HG03460 (cell line): Measurements from ENCODE around the gene ESRRG.

ENCODE experiments used
- ATAC-seq: cut with Tn5 transposase; IDR thresholded peaks from one replicate; pipeline ENCODE4 v1.9.1; 2021; ENCODE audit not compliant: unreplicated experiment

ESRRG gene

DNA sequence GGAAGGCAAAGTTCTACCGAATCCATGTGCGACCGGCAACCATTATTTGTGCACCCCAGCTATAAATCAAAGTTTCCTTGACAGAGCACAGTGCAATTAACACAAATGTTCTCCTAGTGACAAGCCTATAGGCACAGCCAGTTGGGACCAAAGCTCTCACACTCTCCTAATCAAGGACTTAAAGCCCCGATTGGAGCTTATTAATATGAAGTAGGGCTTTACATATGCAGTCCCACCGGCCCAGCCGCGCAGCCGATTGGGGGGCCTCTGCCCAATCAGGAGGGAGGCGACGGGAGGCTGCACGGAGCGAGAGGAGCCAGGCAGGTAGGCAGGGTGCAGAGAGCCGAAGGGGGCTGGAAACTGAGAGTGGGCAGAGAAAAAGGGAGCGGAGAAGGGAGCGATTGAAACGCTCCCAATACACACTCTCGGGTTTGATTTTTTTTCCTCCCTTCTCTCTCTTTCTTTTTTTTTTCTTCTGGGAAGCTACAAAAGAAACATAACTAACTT lies at the start of gene ESRRG:
Gene ESRRG (minus strand): TSS at position 156 of the 507 bp plus-strand sequence. CDS start 130 bp downstream, at position 26.
- no peak for ATAC-seq

GRCh38 chr1:216771922-216772321 lies 48.7 kb upstream of the ESRRG start:
- ATAC-seq, result no peak

DNA sequence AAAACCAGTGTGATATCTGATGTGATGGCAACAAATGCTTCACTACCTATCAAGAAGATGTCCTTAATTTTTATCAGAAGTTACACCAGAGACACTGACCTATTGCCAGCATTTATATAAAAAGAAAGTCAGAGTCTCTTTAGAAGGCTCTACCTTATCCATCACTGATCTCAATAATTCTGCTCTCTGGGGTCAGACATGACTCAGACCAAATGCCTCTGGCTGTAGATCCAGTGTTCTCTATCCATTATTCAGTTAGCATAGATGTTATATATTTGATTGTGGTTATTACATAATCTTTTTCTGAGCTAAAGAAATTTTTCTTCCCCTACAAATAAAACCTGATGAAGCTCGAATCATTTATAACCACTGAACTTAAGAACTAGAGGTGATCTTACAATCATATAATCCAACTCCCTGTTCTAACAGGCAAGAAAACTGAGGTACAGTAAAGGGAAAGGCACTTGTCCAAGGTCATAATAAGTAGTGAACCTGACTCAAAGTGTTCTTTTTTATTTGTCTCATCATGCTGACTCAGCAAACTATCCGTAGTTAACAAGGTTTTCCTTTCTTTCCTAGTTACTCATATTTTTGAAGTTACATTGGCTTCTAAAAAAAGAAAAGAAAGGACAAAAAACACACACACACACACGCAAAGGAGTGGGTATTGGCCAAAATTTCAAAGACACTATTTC lies 43.6 kb upstream of the ESRRG start:
- ATAC-seq, result no peak

DNA sequence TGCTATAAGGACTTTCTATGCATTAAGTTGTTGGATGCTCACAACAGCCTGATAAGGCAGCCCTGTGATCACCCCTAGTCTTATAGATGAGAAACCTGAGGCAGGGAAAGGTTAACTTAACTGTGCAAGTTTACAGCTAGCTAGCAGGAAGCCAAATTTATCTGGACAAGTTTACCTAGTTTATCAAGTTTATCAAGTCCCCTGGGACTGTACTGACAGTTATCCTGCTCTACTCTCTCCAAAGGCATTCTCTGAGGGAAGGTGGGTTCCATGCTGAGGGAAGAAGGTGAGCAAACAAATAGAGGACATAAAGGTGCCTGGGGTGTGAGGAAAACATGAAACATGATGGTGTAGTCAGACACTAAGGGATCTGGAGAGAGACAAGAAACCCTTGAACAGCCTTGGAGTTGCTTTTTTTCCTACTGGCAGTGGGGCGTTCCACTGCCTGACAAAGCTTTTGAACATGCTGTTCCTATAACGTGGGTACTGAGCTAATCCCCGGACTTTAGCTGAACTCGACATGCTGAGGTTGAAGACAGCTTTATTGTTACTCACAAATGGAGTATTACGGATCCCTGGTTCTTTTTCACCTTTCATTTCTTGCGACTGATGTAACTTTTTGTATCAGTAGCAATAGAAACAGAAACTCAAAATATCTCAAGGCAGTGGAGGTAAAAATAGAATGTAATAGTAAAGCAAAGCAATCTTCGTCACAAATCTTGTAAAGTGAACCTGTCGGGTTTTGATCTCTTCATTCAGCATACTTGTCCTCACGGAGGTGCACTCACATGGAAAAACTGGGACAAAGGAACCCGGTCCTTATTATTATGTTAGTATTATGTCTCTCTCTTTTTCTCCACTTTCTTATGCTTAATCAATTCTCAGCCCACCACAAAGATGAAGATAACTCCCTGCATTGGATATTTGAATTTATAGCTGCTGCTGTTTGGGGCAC lies 42.4 kb upstream of the ESRRG start:
- ATAC-seq, result no peak

DNA sequence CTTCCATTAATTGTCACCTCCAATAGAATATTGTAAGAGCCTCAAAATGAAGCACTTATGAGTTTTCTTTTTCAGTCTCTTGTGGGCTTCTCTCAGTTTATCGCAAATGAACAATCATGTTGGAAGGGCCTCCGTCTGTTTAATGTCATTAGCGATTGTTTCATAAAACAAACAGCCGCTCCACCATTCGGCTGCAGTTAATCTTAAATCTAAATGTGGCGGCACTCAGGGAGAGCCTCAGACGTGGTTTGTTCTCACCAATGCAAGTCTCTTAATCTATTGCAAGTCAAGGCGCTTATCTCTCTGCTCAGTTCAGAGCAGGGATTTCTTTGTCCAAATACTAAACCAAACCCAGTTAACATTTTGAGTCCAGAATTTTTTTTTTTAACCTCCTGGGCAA lies 34.9 kb upstream of the ESRRG start:
- no peak for ATAC-seq

- no peak for ATAC-seq
Observed at GRCh38 chr1:216757110-216757509, 33.9 kb upstream of the ESRRG start.

DNA sequence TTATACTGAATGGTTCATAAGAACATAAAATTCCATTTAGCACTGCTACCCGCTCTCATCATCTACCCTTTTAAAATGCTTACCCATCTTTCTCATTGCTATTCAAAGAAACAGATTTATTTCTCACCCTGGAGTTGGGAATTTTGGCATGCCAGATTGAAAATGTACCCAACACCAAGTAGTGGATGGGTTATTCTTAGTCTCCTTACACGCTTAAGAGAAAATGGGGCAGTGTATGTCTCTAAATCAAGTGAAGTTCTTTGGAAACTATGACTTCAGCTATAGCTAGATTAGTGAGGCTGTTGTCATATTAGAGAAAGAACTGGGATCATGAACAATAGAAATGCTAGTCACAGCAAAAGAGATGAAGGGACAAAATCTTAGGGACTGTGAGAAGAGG lies 27.7 kb upstream of the ESRRG start:
- ATAC-seq, result no peak

DNA sequence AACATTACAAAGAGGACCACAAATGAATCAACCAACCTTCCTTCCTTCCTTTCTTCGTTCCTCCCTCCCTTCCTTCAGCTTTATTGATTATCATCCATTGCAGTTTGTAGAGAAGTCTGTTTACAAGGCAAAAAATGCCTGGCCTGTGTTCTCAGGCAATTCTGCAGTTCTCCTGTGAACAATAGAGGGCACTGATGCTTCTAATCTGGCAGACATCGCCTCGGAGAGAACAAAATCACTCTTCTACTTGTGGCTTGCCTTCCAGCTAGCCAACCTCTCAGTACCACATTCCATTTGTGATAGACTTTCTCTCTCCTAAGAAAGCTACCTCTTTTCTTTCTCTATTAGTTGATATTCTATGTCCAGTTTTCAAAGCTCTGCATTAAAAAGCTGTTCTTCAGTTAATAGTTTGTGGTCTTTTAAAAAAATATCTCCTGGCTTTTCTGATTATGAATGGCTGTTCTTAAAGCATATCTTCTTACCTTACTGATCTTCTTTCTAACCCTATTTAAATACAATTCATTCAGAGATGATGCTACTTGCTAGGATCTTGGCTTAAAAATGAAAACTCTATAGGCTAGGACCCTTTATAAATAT lies 26.9 kb upstream of the ESRRG start:
- no peak for ATAC-seq

GRCh38 chr1:216749232-216749631 lies 26.0 kb upstream of the ESRRG start:
- ATAC-seq, result no peak

DNA sequence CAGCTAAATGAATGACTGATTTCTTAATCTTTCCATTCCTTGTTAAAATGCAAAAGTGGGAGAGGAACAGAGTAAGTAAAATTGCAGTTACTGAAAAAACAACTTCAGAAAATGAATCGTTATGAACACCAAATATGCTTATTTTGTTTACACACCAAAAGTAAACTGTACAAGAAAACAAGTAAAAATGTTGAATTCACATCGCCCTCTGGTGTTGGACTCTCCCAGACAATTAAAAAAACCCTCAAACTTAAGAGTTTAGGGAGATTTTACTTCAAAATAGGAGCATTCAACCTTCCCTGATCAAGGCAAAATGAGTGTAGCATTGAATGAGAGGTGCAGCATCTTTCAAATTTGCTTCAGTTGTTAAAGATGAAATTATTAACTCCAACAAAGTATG lies 19.4 kb upstream of the ESRRG start:
- no peak for ATAC-seq

DNA sequence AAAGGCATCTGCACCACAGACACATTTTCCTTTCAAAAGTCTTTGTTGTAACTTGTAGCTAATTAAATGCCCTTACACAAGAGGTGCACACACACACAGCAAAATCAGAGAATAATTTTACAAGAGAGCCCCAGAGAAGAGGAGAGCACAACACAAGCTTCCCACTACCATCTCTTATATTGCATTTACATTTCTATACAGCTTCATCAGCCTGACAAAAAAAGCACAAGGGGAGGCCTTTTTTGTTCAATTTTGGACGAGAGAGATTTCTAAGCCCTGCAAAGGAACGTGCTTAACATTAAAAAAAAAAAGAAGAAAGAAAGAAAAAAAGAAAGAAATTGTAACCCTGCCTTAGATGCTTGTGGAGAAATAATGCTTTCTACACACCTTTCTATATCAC lies 17.1 kb upstream of the ESRRG start:
- ATAC-seq, result no peak

DNA sequence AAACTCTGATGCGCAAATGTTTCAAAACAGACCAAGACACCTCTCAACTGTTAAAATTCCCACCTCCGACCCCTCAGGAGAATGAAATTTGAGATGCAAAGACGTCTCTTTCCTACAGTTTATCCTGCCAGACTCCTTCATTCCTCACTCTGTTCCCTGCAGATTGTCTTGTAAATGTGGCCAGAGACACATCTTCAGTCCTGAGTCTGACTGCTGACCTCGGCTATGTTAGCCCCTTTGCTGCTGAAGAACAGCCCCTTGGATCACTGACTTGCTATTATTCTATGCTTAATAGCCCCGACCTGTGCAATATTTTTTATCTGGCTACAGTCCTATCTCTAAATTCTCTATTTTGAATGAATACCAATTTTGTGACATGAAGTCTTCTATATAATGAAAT lies 16.6 kb upstream of the ESRRG start:
- ATAC-seq, result no peak

DNA sequence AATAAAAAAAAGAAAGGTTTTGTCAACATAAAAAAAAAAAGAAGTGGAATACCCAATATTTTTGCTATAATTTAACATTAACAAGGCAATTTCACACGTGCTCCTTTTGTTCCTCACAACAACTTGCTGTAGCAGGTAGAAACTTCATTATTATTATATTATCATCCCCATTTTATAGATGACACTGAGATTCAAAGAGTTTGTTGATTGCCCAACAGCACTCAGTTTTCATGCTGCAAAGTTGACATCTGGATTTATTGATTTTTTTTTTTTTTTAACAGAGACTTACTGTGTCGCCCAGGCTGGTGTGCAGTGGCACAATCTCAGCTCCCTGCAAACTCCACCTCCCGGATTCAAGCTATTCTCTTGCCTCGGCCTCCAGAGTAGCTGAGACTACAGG lies 8.9 kb upstream of the ESRRG start:
- no peak for ATAC-seq

DNA sequence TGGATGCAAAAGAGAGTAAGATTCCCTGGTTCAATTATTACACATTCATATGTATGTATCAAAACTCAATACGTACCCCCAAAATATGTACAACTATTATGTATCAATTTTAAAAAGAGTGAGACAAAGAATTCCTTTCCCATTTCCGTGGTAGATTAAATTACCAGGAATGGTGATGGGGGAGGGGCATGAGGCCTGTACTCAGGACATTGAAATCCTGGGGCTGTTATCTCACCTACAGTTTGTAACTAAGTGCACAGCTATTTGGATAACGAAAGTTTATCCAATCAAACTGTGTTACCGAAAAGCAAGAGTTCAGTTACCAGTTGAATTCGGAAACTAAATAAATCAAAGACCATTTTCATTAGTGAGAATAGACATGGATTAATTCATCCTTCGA lies 8.3 kb upstream of the ESRRG start:
- ATAC-seq, result no peak

DNA sequence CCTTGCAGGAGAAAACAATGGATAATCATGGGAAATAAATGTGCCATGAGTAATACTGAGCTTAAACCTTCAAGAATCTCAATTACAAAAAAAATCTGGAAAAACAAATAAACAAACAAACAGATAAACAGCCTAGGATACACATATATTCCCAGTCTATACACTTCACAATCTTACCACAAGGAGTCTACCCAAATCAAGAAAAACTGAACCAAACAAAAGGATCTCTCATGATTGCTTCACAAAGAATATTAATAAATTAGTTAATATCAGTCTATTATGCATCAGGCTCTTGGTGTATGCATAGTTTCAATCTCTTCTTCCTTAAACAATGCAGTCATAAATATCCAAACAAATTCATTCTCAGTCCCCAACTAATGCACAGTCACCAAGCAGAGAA lies 3.2 kb upstream of the ESRRG start:
- ATAC-seq, result no peak

DNA sequence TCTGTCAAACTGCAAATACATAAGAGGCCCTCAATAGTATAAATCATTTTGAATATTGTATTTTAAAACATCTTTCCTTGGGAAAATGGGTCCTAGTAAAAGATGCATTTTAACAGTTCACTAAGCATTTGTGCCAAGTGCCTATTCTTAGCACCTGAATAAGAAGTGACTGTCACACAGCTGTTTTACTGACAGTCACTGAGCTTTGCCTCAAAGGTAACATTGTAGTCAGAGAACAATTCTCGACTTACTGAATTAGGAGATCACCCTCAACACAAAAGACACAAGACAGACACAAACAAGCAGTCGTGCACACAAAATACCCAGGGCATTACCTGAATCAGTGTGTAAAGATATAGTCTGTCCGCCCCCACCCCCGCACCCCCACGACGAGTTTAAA lies 408 bp downstream of the ESRRG start:
- ATAC-seq, result no peak

DNA sequence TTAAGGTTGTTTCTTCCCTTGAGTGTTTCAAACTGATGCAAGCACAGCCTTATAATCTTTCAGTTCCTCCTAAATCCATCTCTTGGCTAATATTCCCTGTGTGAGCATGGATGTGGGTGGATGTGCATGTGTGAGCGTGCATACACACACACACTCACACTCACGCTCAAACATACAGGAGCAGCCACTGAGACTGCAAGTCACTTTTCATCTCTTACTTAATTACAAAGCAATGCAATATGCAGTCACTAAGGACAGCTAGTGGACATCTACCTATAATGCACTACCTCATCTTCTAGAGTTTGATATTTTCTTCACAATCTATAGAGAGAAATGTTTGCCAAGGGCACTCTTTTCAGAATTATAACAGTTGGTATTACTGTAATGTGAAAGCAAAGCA lies 1.4 kb downstream of the ESRRG start:
- ATAC-seq, result no peak

GRCh38 chr1:216721062-216721461 lies 2.2 kb downstream of the ESRRG start:
- ATAC-seq, result no peak

GRCh38 chr1:216711712-216712111 lies 11.5 kb downstream of the ESRRG start:
- no peak for ATAC-seq

DNA sequence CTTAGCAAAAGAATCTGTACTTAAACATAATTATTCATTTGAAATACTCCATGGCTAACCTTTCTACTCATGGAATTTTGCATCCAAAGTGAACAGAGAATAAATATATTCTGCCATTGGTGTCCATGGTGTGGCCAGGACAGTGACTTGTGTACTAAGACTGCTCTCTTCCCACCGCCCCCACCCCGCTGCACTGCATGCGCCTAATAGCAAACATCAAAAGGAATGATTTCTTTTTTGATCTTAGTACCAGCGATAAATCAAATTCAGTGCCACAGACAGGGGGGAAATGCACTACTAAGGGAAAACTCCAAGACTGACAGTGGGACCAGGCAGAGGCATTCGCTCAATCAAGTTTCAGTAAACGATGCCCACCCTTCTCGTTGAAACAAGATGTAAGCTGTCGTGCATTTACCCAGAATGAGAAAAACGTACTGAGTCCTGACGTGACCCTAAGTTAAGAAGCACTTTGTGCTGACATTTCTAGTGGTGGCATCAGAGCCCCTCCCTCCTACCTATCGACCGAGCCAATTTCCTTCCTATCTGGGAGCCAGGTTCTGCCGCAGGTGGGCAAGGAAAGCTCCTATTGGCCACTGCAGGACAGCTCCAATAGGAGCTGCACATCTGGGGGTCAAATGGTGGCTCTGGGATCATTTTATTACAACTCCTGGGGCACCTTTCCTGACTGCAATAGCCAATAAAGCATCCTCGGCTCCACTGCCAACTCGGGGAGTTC lies 12.5 kb downstream of the ESRRG start:
- no peak for ATAC-seq

GRCh38 chr1:216710055-216710454 lies 13.2 kb downstream of the ESRRG start:
- ATAC-seq, result no peak
